Adipocyte (in vitro differentiated cells): ENCODE data around the gene MTUS2.

Experiments
- DNase-seq: peaks from one replicate; pipeline ENCODE4 v3.0.0-alpha.2; 2015; ENCODE audit warnings: low read depth
- H3K27me3 ChIP-seq: replicated peaks from 2 replicates; pipeline ENCODE4 v1.7.0; 2013; ENCODE audit warnings: mild to moderate bottlenecking, low read length, moderate library complexity; ENCODE audit not compliant: control insufficient read depth, insufficient read depth
- H3K36me3 ChIP-seq: 2 replicates; pipeline ENCODE4 v1.7.0; 2013; ENCODE audit warnings: low read length, mild to moderate bottlenecking, moderate library complexity; ENCODE audit not compliant: control insufficient read depth, insufficient read depth, severe bottlenecking
- H3K4me1 ChIP-seq: 2 replicates; pipeline ENCODE4 v1.7.0; 2013; ENCODE audit warnings: mild to moderate bottlenecking, low read length, moderate library complexity; ENCODE audit not compliant: control insufficient read depth, insufficient read depth
- H3K4me3 ChIP-seq: 2 replicates; pipeline ENCODE4 v1.7.0; 2013; ENCODE audit warnings: mild to moderate bottlenecking, low read length, moderate library complexity
- H3K9ac ChIP-seq: 2 replicates; pipeline ENCODE4 v1.7.0; 2013; ENCODE audit warnings: mild to moderate bottlenecking, low read length, moderate library complexity
- H3K9me3 ChIP-seq: 2 replicates; pipeline ENCODE4 v1.7.0; 2013; ENCODE audit warnings: mild to moderate bottlenecking, low read length, moderate library complexity; ENCODE audit not compliant: control insufficient read depth

The MTUS2 gene

DNA sequence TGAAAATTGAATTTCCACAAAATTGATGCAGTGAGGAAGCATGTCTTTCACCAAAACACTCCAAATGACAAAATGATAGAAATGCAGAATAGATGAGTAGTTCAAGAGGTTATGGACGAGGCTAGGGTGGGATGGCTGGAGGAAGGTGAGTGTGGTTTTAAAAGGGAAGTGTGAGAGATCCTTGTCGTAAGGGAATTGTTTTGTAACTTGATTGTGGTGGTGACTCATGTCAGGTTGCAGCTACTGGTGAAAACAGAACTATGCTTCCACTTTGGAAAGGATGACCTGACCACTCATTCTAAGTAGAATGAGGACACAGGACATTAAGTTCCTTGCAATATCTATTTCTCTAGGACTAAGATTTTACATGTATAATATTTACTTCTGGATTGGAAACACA, 345.7 kb downstream of the MTUS2 start:
- Histone ChIP-seq H3K4me1 (no peaks in the 10 kb centered on the region), H3K9me3 (no peaks in the 10 kb centered on the region), H3K36me3 (no peaks in the 10 kb centered on the region), H3K4me3 (no peak overlapping the region), H3K27me3 (no peaks in the 10 kb centered on the region), H3K9ac (no peak overlapping the region)
- no peak for DNase-seq

DNA sequence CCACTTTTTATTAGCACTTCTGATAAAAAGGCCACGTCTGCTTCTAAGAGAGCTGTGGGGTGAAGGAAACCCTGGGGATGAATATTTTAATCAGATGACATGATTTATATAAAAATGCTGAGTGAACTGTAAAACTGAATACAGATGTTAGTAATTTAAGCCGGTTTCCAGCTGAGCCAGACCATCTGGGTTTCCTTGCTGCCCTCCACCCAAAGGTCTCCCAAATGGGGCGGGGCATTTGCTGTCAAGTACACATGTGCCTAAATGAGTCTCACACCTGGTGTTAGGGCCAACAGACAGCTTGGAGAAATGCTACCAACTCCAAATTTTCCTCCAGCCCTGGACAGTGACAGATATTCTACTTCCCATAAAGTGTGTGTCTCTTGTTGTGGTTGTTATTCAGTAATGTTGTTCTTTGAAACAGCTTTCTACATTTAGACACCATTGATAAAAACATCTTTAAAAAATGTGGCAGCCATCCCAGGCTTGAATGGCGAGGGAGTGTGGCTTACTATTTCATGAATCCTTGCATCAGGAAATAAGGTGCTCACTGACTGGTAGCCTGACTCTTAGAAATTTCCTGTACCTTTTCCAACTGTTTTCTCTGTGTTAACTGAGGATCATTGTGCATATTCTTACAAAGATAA, 350.4 kb downstream of the MTUS2 start:
- Histone ChIP-seq H3K9ac (no peak overlapping the region), H3K27me3 (no peaks in the 10 kb centered on the region), H3K4me1 (no peaks in the 10 kb centered on the region), H3K9me3 (no peaks in the 10 kb centered on the region), H3K36me3 (no peaks in the 10 kb centered on the region), H3K4me3 (no peak overlapping the region)
- no peak for DNase-seq

GRCh38 chr13:29171244-29171643, 351.1 kb downstream of the MTUS2 start:
- H3K4me1 ChIP-seq: no peaks in the 10 kb centered on the region

DNA sequence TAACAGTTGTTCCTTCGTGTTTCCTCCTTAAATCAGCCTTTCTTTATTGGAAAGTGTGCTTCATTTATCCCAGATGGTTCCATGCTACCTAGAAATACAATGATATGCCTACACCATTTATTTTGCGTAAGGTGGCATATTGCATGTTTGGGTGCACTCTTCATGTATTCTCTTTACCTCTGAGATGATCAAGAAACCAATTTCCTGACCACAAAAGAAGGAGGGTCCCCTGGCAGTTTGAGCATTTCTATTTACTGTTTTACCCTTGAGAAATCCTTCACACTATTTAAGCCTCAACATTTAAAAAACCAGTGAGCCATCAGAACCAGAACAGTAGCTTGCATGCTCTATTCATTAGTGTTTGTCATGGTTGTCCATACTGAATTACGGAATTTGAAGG, 354.0 kb downstream of the MTUS2 start:
- no peaks in the 10 kb centered on the region for H3K4me1 ChIP-seq
- H3K36me3 ChIP-seq: no peaks in the 10 kb centered on the region
- no peak overlapping the region for H3K4me3 ChIP-seq
- no peaks in the 10 kb centered on the region for H3K9me3 ChIP-seq
- no peaks in the 10 kb centered on the region for H3K27me3 ChIP-seq
- no peak overlapping the region for H3K9ac ChIP-seq
- no peak for DNase-seq

More at GRCh38 chr13:29171244-29171643, 351.1 kb downstream of the MTUS2 start:
- DNase-seq: no peak
- no peaks in the 10 kb centered on the region for H3K9me3 ChIP-seq
- H3K36me3 ChIP-seq: no peaks in the 10 kb centered on the region
- no peaks in the 10 kb centered on the region for H3K27me3 ChIP-seq
- H3K9ac ChIP-seq: no peak overlapping the region
- no peak overlapping the region for H3K4me3 ChIP-seq

DNA sequence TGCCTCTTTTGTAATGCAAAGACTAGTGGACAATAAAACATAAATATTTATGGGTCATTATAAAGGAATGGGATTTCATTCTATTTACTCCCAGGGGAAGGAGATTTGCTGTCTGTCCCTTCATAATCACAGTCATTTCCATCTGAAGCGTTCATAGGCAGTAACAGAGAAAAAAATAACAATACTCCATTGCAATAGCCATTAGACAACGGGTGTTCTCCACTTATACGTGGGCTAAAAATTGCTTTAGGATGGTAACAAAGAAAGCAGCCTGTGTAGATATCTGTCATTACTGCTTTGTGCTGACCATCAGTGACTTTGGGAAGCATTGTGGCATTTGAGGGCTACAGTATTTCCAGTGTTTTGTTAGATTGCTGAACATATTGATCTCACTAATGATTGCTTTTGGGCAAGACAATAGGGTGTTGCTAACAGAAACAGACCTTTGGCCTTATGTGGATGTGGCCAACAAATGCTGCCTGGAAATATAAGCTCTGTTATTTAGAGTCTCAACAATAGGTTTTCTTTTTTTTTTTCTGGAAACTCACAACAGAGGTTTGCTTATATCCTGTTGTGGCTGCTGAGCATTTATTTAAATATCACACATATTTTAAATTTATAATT, 355.2 kb downstream of the MTUS2 start:
- Histone ChIP-seq H3K36me3 (no peaks in the 10 kb centered on the region), H3K27me3 (no peaks in the 10 kb centered on the region), H3K9me3 (no peaks in the 10 kb centered on the region), H3K4me3 (no peak overlapping the region), H3K4me1 (no peaks in the 10 kb centered on the region), H3K9ac (no peak overlapping the region)
- no peak for DNase-seq

DNA sequence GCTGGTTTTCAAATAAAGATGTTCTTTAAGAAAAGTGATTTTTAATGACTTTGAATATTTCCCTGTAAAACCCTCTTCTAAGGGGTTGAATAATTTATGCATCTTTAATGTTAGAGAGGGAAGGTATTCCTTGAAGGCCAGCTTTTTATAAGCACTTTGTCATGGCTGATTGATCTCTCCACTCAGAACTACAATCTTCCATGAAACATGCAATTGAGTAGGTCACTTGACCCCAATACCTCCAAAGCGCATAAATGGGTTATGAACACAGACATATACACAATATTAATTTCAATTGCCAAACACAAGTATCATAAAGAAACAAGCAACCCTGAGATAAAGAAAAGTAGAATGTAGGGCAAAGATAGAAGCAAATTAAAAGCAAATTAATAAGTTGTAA, 359.9 kb downstream of the MTUS2 start:
- H3K4me1 ChIP-seq: no peaks in the 10 kb centered on the region
- no peak overlapping the region for H3K9ac ChIP-seq
- no peak overlapping the region for H3K4me3 ChIP-seq
- H3K36me3 ChIP-seq: no peaks in the 10 kb centered on the region
- DNase-seq: no peak
- peaks cover 12% of the 10 kb centered on the region for H3K9me3 ChIP-seq
- H3K27me3 ChIP-seq: no peaks in the 10 kb centered on the region

DNA sequence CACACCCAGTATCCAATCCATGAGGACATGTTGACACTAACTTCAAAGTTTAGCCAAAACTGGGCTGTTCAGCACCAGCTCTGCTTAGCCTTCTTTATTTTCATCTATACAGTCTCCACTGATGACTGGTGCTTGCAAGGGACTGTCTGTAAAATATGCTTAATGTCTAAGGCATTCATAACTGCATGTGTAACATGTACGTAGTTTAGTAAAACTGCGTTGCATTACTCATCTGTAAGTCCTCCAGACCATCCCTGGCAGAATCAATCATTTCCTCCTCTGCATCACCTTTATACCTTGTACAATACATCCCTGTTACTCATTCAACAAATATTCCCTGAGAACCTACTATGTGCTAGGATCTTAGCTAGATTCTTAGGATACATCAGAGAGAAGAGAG, 362.1 kb downstream of the MTUS2 start:
- Histone ChIP-seq H3K36me3 (no peaks in the 10 kb centered on the region), H3K27me3 (no peaks in the 10 kb centered on the region), H3K4me1 (no peaks in the 10 kb centered on the region), H3K9ac (no peak overlapping the region), H3K4me3 (no peak overlapping the region), H3K9me3 (peaks cover 16% of the 10 kb centered on the region)
- DNase-seq: no peak

GRCh38 chr13:29185926-29186325, 365.8 kb downstream of the MTUS2 start:
- Histone ChIP-seq H3K9ac (no peak overlapping the region), H3K4me1 (no peaks in the 10 kb centered on the region), H3K36me3 (no peaks in the 10 kb centered on the region), H3K9me3 (peaks cover 16% of the 10 kb centered on the region), H3K27me3 (no peaks in the 10 kb centered on the region), H3K4me3 (no peak overlapping the region)
- DNase-seq: no peak

GRCh38 chr13:29187584-29187983, 367.4 kb downstream of the MTUS2 start:
- Histone ChIP-seq H3K4me1 (no peaks in the 10 kb centered on the region), H3K9ac (no peak overlapping the region), H3K36me3 (no peaks in the 10 kb centered on the region), H3K27me3 (no peaks in the 10 kb centered on the region), H3K4me3 (no peak overlapping the region), H3K9me3 (peaks cover 16% of the 10 kb centered on the region)
- DNase-seq: no peak

- H3K9ac ChIP-seq: no peak overlapping the region
- DNase-seq: no peak
- no peak overlapping the region for H3K4me3 ChIP-seq
- no peaks in the 10 kb centered on the region for H3K27me3 ChIP-seq
- H3K36me3 ChIP-seq: no peaks in the 10 kb centered on the region
- H3K4me1 ChIP-seq: no peaks in the 10 kb centered on the region
- H3K9me3 ChIP-seq: peaks cover 5% of the 10 kb centered on the region
Observed at GRCh38 chr13:29190298-29190697, 370.2 kb downstream of the MTUS2 start.

- H3K27me3 ChIP-seq: no peaks in the 10 kb centered on the region
- no peak overlapping the region for H3K4me3 ChIP-seq
- DNase-seq: no peak
- H3K9ac ChIP-seq: no peak overlapping the region
- H3K9me3 ChIP-seq: peaks cover 2% of the 10 kb centered on the region
- H3K4me1 ChIP-seq: no peaks in the 10 kb centered on the region
- no peaks in the 10 kb centered on the region for H3K36me3 ChIP-seq
Observed at GRCh38 chr13:29193083-29193482, 372.9 kb downstream of the MTUS2 start.

GRCh38 chr13:29195456-29195855, 375.3 kb downstream of the MTUS2 start:
- Histone ChIP-seq H3K36me3 (no peaks in the 10 kb centered on the region), H3K4me1 (no peaks in the 10 kb centered on the region), H3K9ac (no peak overlapping the region), H3K4me3 (no peak overlapping the region), H3K27me3 (no peaks in the 10 kb centered on the region), H3K9me3 (peaks cover 2% of the 10 kb centered on the region)
- no peak for DNase-seq
